CD14-positive monocyte (primary cell): ENCODE results near the gene FSD1. TPM values are rescaled to one million over a fixed set of nuclear protein-coding genes. Genes with fewer than 3 reads are reported as not detected.
A peak's percentile ranks its signal among the peaks of the same experiment; 100 is the strongest.

Source experiments
- DNase-seq, 3 donors: peaks; one replicate each; pipeline ENCODE4 v3.0.0-alpha.2; 2011 to 2022
- H2AFZ ChIP-seq: 2 replicates; pipeline ENCODE4 v1.6.0; 2012; ENCODE audit warnings: mild to moderate bottlenecking, low read depth, low read length, inconsistent platforms; ENCODE audit not compliant: insufficient read depth, poor library complexity, severe bottlenecking
- H3K27ac ChIP-seq, 2 donors: 1 replicate in 1 of 2; 2 replicates in 1 of 2; pipeline ENCODE4 v1.5.1; 2012 to 2013; ENCODE audit warnings: low read length in 2 of 2, control low read depth in 1 of 2, inconsistent platforms in 1 of 2, low read depth in 1 of 2, mild to moderate bottlenecking in 1 of 2
- H3K27me3 ChIP-seq, 2 donors: one replicate each; pipeline versions ENCODE4 v1.6.0 to v1.6.1; 2011 to 2013; ENCODE audit warnings: low read length in 2 of 2; ENCODE audit not compliant: control insufficient read depth in 2 of 2, insufficient read depth in 2 of 2
- H3K36me3 ChIP-seq, 2 donors: replicated peaks in 1 of 2; 1 replicate in 1 of 2; 2 replicates in 1 of 2; pipeline versions ENCODE4 v1.5.1 to v1.6.1; 2012 to 2013; ENCODE audit warnings: low read length in 2 of 2, control low read depth in 1 of 2, inconsistent platforms in 1 of 2, mild to moderate bottlenecking in 1 of 2; ENCODE audit not compliant: insufficient read depth in 2 of 2, control insufficient read depth in 1 of 2
- H3K4me1 ChIP-seq, 2 donors: 1 replicate in 1 of 2; 2 replicates in 1 of 2; pipeline versions ENCODE4 v1.5.1 to v1.6.1; 2012 to 2013; ENCODE audit warnings: low read length in 2 of 2, control low read depth in 1 of 2, inconsistent platforms in 1 of 2, mild to moderate bottlenecking in 1 of 2, moderate library complexity in 1 of 2; ENCODE audit not compliant: insufficient read depth in 2 of 2, control insufficient read depth in 1 of 2
- H3K4me2 ChIP-seq: replicated peaks from 2 replicates; pipeline ENCODE3; 2012; ENCODE audit warnings: low read length, moderate library complexity, mild to moderate bottlenecking; ENCODE audit not compliant: poor library complexity, severe bottlenecking; ENCODE audit errors: extremely low read depth
- H3K4me3 ChIP-seq, 3 experiments: fragments of 200-600 bp in 1 of 3; sonication (generic) in 1 of 3; replicated peaks in 1 of 3; 1 replicate in 2 of 3; 2 replicates in 1 of 3; pipeline ENCODE4 v1.5.1; 2011 to 2013; ENCODE audit warnings: low read length in 3 of 3, mild to moderate bottlenecking in 3 of 3, control low read depth in 2 of 3, low read depth in 2 of 3, inconsistent platforms in 1 of 3, moderate library complexity in 1 of 3
- H3K79me2 ChIP-seq: 2 replicates; pipeline ENCODE4 v1.6.0; 2012; ENCODE audit warnings: mild to moderate bottlenecking, control low read depth, inconsistent platforms, low read length, moderate library complexity; ENCODE audit not compliant: insufficient read depth
- H3K9ac ChIP-seq: 2 replicates; pipeline ENCODE4 v1.6.0; 2017; ENCODE audit warnings: low read length, mild to moderate bottlenecking; ENCODE audit not compliant: insufficient read depth, poor library complexity, severe bottlenecking
- H3K9me3 ChIP-seq, 2 donors: replicated peaks in 1 of 2; 1 replicate in 1 of 2; 2 replicates in 1 of 2; pipeline versions ENCODE4 v1.5.1 to v1.6.1; 2012 to 2013; ENCODE audit warnings: low read length in 2 of 2, control low read depth in 1 of 2; ENCODE audit not compliant: control insufficient read depth in 1 of 2, insufficient read depth in 1 of 2
- H4K20me1 ChIP-seq: 2 replicates; pipeline ENCODE4 v1.6.0; 2012; ENCODE audit warnings: mild to moderate bottlenecking, low read length, control low read depth, moderate library complexity; ENCODE audit not compliant: insufficient read depth
- H3K27ac Mint-ChIP-seq, 7 donors: one replicate each; pipeline ENCODE4 v1.8.0; 2020; ENCODE audit warnings: mild to moderate bottlenecking in 7 of 7, mixed read lengths in 7 of 7, moderate library complexity in 6 of 7, inconsistent platforms in 2 of 7
- H3K27me3 Mint-ChIP-seq, 3 donors: one replicate each; pipeline ENCODE4 v1.8.0; 2021 to 2022; ENCODE audit warnings: low read depth in 3 of 3, mild to moderate bottlenecking in 3 of 3, mixed read lengths in 3 of 3, moderate library complexity in 3 of 3, inconsistent platforms in 1 of 3
- H3K36me3 Mint-ChIP-seq, 2 donors: one replicate each; pipeline ENCODE4 v1.8.0; 2020; ENCODE audit warnings: mixed read lengths in 2 of 2, inconsistent platforms in 1 of 2, mild to moderate bottlenecking in 1 of 2
- H3K4me1 Mint-ChIP-seq: one replicate; pipeline ENCODE4 v1.8.0; 2020; ENCODE audit warnings: mild to moderate bottlenecking, mixed read lengths
- H3K4me3 Mint-ChIP-seq, 2 donors: one replicate each; pipeline ENCODE4 v1.8.0; 2020; ENCODE audit warnings: mild to moderate bottlenecking in 2 of 2, mixed read lengths in 2 of 2, moderate library complexity in 1 of 2
- H3K9me3 Mint-ChIP-seq, 7 donors: one replicate each; pipeline ENCODE4 v1.8.0; 2020 to 2022; ENCODE audit warnings: mixed read lengths in 7 of 7, mild to moderate bottlenecking in 6 of 7, moderate library complexity in 6 of 7, inconsistent platforms in 2 of 7
- CTCF ChIP-seq: fragments of 200-600 bp; IDR thresholded peaks from one replicate; pipeline ENCODE4 v1.8.0; 2022; ENCODE audit warnings: antibody characterized with exemption, mild to moderate bottlenecking
- WGBS: methylation state at CpG from one replicate; pipeline ENCODE4 v1.1.5; 2013; ENCODE audit warnings: missing lambda C conversion rate; ENCODE audit not compliant: insufficient coverage; 5-methylcytosine and 5-hydroxymethylcytosine counted together
- intact Hi-C, 2 donors: fragments of 100-400 bp; cut with micrococcal nuclease; formaldehyde crosslinking; loops; one replicate each; pipeline versions ENCODE4 v1.15.0 to v1.15.1; 2023
- polyA plus RNA-seq, 3 donors: library from polyadenylated mRNA; depleted of rRNA in 1 of 3; unstranded in 2 of 3; stranded (reverse) in 1 of 3; fragments of 300-500 nt in 2 of 3; fragments of >200 nt in 1 of 3; fragmentation: Illumina TruSeq in 2 of 3; gene quantifications; 1 replicate in 2 of 3; 2 replicates in 1 of 3; pipeline ENCODE4 v1.2.3, GENCODE V29; 2012 to 2021

Gene FSD1
- polyA plus RNA-seq, 3 donors: 0.39 TPM; not detected in 2

GRCh38 chr19:4368128-4368820, 63.9 kb downstream of the FSD1 start:
- H3K4me1 Mint-ChIP-seq: peaks cover 44% of the 10 kb centered on the region
- peaks cover 60% of the 10 kb centered on the region for H3K79me2 ChIP-seq
- peaks cover 24 to 42% of the 10 kb centered on the region in 2 donors for H3K36me3 ChIP-seq
- no peaks in the 10 kb centered on the region for H3K27me3 Mint-ChIP-seq
- 65% methylated on average over 18 of the region's 19 CpGs for WGBS
- H3K27ac Mint-ChIP-seq: peak overlapping the region in 6 of 7 donors; percentile 82 to 90 (median 85)
- H3K4me1 ChIP-seq: peaks cover 38 to 43% of the 10 kb centered on the region in 2 donors
- peak overlapping the region; percentile 70 for H3K9ac ChIP-seq
- H3K27me3 ChIP-seq: no peaks in the 10 kb centered on the region
- H4K20me1 ChIP-seq: peaks cover 91% of the 10 kb centered on the region
- H3K27ac ChIP-seq: peak overlapping the region; percentile 2 to 60
- H3K4me2 ChIP-seq: peak overlapping the region; percentile 88
- H3K4me3 ChIP-seq: peak overlapping the region in 1 of 3 experiments; percentile 75
- DNase-seq: peak in 2 of 3 donors; percentile 9 to 61
- peak overlapping the region; percentile 76 to 90 for H3K4me3 Mint-ChIP-seq
- intact Hi-C loops: no loop called here
- peaks cover 41 to 67% of the 10 kb centered on the region in 2 donors for H3K36me3 Mint-ChIP-seq
- H2AFZ ChIP-seq: no peak overlapping the region
- no peaks in the 10 kb centered on the region for H3K9me3 ChIP-seq
- H3K9me3 Mint-ChIP-seq: no peaks in the 10 kb centered on the region
- TF ChIP-seq CTCF: no peak

- peaks cover 48 to 53% of the 10 kb centered on the region in 2 donors for H3K4me1 ChIP-seq
- H3K27me3 ChIP-seq: no peaks in the 10 kb centered on the region
- H3K27ac ChIP-seq: peak overlapping the region; percentile 58 to 82
- WGBS: under 1% methylated on average over 19 of the region's 25 CpGs
- peak; percentile 53 to 71 (median 67) for DNase-seq
- H3K36me3 ChIP-seq: peaks cover 15 to 31% of the 10 kb centered on the region in 2 donors
- Mint-ChIP-seq H3K27me3 (no peaks in the 10 kb centered on the region), H3K4me3 (peak overlapping the region; percentile 76 to 90), H3K4me1 (peaks cover 51% of the 10 kb centered on the region), H3K9me3 (no peaks in the 10 kb centered on the region), H3K27ac (peak overlapping the region; percentile 82 to 91 (median 88)), H3K36me3 (peaks cover 35 to 57% of the 10 kb centered on the region in 2 donors)
- intact Hi-C loops: no loop called here
- TF ChIP-seq CTCF: no peak
- peak overlapping the region; percentile 23 to 75 (median 26) for H3K4me3 ChIP-seq
- no peak overlapping the region for H2AFZ ChIP-seq
- peaks cover 93% of the 10 kb centered on the region for H4K20me1 ChIP-seq
- H3K4me2 ChIP-seq: peak overlapping the region; percentile 88
- no peaks in the 10 kb centered on the region for H3K9me3 ChIP-seq
- H3K79me2 ChIP-seq: peaks cover 70% of the 10 kb centered on the region
- H3K9ac ChIP-seq: peak overlapping the region; percentile 70
These were observed 64.9 kb downstream of the FSD1 start for GRCh38 chr19:4369109-4369887.
